ENCODE measurements around the gene TRDN. TPM values are rescaled to one million over a fixed set of nuclear protein-coding genes. Genes with fewer than 3 reads are reported as not detected.

TRDN gene
- total RNA-seq, 4 donors from 2014 or later = not detected

GRCh38 chr6:123448306-123448884 lies 188.4 kb downstream of the TRDN start:
- no peaks in the 10 kb centered on the region for H3K4me1 ChIP-seq
- DNase-seq = no peak
- no peak overlapping the region for H3K4me3 ChIP-seq (replicated peaks in 1 of 3)
- H3K27me3 ChIP-seq = no peaks in the 10 kb centered on the region
- no peaks in the 10 kb centered on the region for H3K36me3 ChIP-seq
- WGBS, 2 donors = 66 to 86% methylated on average over 6 to 7 of the region's 7 CpGs
- H3K9me3 ChIP-seq = no peaks in the 10 kb centered on the region
- no peak for TF ChIP-seq POLR2A (IDR thresholded peaks at IDR 0.05)
- no peak for TF ChIP-seq CTCF (IDR thresholded peaks at IDR 0.05)
- intact Hi-C loops (cut with DNase I) = no loop called here
- H3K27ac ChIP-seq = no peak overlapping the region

GRCh38 chr6:123447315-123447937 lies 189.3 kb downstream of the TRDN start:
- intact Hi-C loops (cut with DNase I) = no loop called here
- WGBS, 2 donors = 76 to 86% methylated on average over 4 of the region's 4 CpGs
- H3K27me3 ChIP-seq = no peaks in the 10 kb centered on the region
- H3K4me3 ChIP-seq (replicated peaks in 1 of 3) = no peak overlapping the region
- no peaks in the 10 kb centered on the region for H3K4me1 ChIP-seq
- TF ChIP-seq POLR2A (IDR thresholded peaks at IDR 0.05) (no peak), CTCF (IDR thresholded peaks at IDR 0.05) (no peak)
- DNase-seq = no peak
- H3K9me3 ChIP-seq = no peaks in the 10 kb centered on the region
- no peak overlapping the region for H3K27ac ChIP-seq
- no peaks in the 10 kb centered on the region for H3K36me3 ChIP-seq

- no peaks in the 10 kb centered on the region for H3K4me1 ChIP-seq
- no peaks in the 10 kb centered on the region for H3K27me3 ChIP-seq
- H3K36me3 ChIP-seq = no peaks in the 10 kb centered on the region
- WGBS, 2 donors = 47 to 48% methylated on average over 3 of the region's 3 CpGs
- no peak overlapping the region for H3K27ac ChIP-seq
- H3K4me3 ChIP-seq (replicated peaks in 1 of 3) = no peak overlapping the region
- DNase-seq = no peak
- no peak for TF ChIP-seq CTCF (IDR thresholded peaks at IDR 0.05)
- TF ChIP-seq POLR2A (IDR thresholded peaks at IDR 0.05) = no peak
- H3K9me3 ChIP-seq = no peaks in the 10 kb centered on the region
- intact Hi-C loops (cut with DNase I) = no loop called here
These were observed 197.4 kb downstream of the TRDN start for GRCh38 chr6:123439371-123439770.

GRCh38 chr6:123434186-123434585 lies 202.6 kb downstream of the TRDN start:
- no peaks in the 10 kb centered on the region for H3K36me3 ChIP-seq
- no peak overlapping the region for H3K27ac ChIP-seq
- intact Hi-C loops (cut with DNase I) = no loop called here

More at GRCh38 chr6:123434186-123434585, 202.6 kb downstream of the TRDN start:
- no peak overlapping the region for H3K4me3 ChIP-seq (replicated peaks in 1 of 3)
- DNase-seq = no peak
- H3K27me3 ChIP-seq = no peaks in the 10 kb centered on the region
- H3K9me3 ChIP-seq = no peaks in the 10 kb centered on the region
- H3K4me1 ChIP-seq = no peaks in the 10 kb centered on the region
- TF ChIP-seq CTCF (IDR thresholded peaks at IDR 0.05) (no peak), POLR2A (IDR thresholded peaks at IDR 0.05) (no peak)
